Stimulated activated CD4-positive, alpha-beta T cell treated with anti-CD3 and anti-CD28 coated beads, Interleukin-1b, Interleukin-23, amount 100 ng/mL, for 1 hour (primary cell): ENCODE measurements around the gene TEX19.
"Not testable (repeated sequence)": the region's sequence is repeated elsewhere in the genome, so short reads cannot be mapped to it uniquely, and the experiment has no call there.

Source experiments
- DNase-seq, 2 donors: peaks; one replicate each; pipeline ENCODE4 v3.0.0-alpha.2; 2020; ENCODE audit warnings: low read depth in 2 of 2

Gene TEX19

DNA sequence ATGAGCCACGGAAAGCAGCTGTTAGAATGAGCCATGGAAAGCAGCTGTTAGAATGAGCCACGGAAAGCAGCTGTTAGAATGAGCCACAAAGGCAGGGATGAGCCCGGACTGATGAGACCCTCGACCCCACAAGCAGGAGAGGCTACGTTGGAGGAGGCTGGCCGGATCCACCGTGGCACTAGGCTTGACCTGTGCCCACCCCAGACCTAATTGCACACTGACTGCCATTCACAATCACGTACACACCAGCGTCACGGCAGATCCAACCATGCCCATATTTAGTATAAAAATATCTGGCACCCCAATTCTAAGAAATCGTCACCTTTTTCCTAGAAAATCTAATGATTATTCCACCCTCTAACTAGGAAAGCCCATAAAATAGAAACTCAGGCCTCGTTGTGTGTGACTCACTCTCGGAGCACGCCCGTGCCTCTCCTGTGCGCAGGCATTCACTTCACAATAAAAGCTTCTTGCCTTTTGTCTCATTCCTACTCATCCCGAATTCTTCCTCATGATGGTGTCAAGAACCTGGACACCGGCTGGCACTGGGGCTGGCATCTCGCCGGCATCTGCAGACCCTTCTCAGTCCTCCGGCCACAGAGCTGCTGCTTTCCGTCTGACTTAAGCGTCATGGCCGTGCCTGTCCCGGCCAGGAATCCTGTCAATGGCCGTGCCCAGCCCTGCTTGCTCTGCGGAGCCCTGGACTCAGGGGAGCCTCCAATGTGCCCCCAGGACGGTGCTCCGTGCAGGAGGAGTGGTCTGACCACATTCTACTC lies 20.0 kb upstream of the TEX19 start:
- DNase-seq: no peak

- DNase-seq: no peak
Observed at GRCh38 chr17:82339634-82340580, 19.1 kb upstream of the TEX19 start.

DNA sequence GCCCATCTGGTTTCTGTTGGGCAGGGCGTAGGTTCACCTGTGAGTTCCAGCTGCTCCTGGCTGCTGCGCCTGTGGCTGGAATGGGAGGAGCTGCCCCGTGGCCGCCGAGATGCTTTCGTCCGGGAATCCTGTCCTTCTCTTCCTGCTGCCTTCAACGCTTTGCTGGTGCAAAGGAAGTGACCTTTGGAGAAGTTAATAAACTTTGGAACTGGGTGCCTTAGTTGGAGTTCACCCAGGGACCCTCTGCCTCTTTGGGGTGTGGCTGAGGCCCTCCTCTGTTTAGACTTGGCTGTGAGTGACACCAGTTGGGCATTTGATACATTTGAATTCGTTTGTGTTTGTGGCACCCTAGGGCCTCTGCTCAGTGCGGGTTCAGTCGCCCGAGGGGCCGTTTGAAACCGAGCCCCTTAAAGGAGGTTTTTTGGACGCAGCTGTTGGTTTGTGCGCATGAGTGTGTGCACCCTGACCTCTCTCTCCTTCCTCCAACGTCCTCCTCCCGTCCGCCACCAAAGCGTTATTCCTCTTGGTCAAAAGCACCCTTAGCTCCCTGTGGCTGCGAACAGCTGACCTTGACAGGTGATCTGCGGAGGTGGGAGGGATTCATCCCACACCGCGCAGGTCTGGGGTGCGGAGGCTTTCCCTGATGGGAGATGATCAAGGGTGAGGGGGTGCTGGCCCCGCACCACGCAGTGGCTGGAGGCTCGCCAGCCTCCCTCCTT lies 16.5 kb upstream of the TEX19 start:
- DNase-seq: no peak

DNA sequence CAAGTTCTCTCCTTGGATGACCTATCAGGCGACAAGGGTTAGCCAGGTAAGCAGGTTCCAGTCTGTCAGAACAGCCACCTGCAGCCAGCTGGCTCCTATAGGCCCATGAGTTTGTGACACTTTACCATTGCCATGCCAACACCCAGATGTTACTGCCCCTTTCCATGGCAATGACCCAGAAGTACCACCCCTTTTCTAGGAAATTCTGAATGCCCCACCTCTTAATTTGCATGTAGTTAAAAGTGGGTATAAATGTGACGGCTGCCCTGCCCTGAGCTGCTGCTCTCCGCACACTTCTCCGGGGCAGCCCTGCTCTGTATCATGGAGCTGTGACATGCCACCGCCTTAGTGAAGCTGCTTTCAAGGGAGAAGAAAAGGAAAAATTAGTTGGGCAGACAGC lies 15.5 kb upstream of the TEX19 start:
- DNase-seq: no peak

DNA sequence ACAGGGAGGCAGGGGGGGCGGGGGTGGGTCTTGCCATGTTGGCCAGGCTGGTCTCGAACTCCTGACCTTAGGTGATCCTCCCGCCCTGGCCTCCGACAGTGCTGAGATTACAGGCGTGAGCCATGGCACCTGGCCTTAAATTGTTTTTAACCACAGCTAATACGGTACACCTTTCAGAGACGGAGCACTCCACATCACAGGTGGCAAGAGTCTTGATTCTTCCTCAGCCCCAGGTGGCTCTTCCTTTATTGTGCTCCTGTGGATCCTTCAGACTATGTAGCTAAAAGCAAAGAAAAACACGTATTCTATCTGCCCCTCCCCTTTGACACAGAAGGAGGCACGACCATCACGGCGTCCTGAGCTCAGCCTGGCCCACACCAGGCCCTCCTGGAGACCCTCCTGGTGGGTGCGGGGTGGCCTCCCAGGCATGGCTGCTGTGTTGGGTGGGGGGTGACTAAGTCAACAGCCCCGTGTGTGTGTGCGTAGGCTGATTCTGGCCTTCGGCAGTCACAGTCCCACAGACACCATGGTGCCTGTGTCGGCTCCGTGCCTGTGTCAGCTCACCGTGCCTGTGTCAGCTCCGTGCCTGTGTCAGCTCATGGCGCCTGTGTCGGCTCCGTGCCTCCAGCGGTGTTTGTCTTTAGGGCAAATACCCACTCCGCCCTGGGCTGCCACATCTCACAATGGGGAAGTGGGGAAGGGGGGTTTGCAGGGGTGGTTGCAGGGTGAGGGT lies 14.7 kb upstream of the TEX19 start:
- no peak for DNase-seq

DNA sequence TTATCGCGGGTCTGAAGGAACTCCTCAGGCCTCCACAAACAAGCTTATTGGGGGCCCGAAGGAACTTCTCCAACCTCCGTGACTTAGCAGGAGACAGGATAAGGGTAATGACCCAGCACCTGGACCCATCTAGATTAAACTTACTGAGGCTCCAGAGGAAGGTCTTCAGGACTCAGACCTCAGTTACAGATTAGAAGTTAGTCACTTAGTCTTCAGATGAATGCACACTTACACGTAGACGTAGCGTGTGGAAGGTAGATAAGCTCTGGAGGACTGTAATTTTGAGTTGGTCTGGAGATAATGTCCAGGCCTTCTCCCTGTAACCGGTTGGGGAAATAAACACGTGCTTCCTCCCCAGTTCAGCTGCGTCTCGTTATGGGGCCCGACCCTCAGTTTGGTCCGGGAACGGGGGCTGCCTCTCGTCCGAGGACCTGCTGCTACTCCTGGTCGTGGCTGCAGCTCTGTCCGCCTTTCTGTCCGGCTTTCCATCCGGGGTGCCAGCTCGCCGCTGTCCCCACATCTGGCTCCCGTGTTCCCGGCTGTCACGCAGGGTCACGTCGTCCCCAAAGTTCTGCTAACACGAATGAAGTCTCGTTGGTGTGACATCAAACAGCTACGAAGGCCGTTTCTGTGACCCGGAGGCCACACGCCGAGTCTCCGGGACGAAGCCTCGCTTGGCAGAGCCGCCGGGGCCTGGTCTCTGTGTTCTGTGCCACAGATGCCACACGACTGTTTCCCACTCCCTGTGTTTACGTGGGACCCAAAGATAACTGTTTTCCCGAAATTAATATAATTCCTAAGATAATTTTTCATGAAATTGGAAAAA lies 13.7 kb upstream of the TEX19 start:
- no peak for DNase-seq

- no peak for DNase-seq
Observed at GRCh38 chr17:82346342-82347300, 12.4 kb upstream of the TEX19 start.

DNA sequence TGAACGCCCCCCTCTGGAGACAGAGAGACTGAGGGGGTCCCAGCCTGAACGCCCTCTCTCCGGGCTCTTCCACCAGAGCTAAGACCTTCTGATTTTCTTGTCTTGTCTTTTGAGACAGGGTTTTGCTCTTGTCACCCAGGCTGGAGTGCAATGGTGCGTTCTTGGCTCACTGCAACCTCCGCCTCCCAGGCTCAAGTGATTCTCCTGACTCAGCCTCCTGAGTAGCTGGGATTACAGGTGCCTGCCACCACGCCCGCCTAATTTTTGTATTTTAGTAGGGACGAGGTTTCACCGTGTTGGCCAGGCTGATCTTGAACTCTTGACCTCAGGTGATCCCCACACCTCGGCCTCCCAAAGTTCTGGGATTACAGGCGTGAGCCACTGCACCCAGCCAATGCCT lies 11.1 kb upstream of the TEX19 start:
- DNase-seq: not testable (repeated sequence)

GRCh38 chr17:82348434-82348833 lies 10.6 kb upstream of the TEX19 start:
- no peak for DNase-seq

DNA sequence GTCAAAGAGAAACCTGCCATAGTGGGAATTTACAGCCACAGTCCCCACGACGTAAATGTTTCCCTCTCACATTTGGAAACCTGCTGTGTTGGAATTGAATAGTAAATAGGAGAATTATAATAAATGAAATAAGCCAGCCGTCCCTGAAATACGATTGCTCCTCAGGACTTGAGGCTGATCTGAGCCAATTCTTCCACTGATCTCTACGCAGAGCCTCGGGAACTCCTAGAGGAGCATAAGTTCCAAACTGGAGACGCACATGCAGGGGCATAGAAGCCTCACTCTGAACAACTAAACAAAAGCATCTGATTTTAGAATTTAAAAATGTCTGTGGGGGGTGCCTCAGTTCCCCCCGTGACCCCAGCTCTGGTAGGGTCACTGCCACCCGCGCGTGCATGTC lies 10.2 kb upstream of the TEX19 start:
- no peak for DNase-seq

DNA sequence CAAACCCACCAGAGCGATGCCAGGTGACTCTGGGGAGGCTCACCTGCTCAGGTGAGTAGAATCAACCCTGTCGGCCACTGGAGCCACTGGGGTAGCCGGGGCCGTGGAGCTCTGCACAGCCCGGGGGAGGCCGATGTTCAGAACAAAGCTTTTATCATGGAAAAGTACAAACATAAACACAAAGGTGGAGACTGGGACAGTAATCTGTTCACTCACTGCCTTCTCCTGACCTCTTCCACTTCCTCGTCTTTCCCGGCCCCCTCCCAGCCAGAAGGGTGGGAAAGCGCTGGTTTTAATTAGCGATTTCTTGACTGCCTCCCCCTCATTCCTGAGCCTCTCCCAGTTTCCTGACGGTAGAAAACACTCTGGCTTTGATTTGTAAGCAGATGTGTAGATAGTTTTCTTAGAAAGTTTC lies 9.8 kb upstream of the TEX19 start:
- no peak for DNase-seq

GRCh38 chr17:82350182-82351030 lies 8.6 kb upstream of the TEX19 start:
- DNase-seq: peak in 1 of 2 donors; percentile 23

DNA sequence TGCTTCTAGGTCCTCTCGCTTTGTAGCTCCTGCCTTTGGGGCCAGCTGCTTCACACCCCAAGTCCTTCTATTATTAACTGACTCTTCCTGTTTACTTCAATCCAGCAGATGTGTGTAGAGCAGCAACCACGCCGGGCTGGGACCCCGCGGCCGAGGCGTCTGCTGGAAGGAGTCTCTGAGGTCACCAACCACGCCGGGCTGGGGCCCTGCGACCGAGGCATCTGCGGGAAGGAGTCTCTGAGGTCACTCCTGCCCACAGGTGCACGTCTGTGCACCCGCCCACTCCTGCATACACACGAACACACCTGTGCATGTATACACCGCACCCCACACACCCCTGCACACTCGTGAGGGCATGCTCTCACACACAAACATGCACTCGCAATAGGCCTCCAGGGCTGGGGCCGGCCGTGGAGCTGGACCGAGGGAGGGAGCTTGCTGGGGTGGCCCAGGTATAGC lies 7.8 kb upstream of the TEX19 start:
- no peak for DNase-seq

DNA sequence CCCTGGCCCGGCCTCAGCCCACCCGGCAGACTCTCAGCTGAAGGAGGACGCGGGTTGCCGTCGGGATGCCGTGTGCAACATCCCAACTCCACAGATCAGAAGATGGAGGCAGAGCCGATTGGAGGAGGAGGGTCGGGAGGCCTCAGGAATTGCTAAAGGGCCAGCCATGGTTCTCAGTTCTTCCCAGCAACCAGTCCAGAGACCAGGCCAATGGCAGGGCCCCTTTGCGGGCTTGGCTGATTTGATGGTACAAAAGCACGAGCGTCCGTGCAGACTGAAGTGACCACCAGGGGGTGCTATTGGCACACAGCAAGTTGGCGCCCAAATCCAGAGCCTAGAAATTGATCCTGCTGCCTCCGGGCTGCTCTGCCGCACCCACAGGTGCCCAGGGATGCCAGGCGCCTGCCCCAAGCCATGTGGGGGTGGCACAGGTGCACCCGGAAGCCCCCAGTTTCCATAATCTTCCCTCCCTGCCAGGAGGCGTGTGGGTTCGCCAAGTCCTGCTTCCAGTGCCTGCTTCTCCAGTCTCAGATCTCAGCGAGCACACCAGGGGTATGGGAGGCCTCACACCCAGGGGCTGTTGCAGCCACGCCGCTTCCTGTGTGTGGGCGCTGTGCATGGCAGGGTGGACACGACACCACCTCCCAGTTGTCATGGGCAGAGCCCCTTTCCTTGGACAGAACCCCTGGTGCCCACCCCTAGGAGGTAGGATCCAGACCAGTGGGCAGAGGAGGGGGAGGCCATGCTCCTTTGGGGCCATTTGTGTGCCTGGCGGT lies 7.1 kb upstream of the TEX19 start:
- peak; percentile 64 to 67 for DNase-seq

DNA sequence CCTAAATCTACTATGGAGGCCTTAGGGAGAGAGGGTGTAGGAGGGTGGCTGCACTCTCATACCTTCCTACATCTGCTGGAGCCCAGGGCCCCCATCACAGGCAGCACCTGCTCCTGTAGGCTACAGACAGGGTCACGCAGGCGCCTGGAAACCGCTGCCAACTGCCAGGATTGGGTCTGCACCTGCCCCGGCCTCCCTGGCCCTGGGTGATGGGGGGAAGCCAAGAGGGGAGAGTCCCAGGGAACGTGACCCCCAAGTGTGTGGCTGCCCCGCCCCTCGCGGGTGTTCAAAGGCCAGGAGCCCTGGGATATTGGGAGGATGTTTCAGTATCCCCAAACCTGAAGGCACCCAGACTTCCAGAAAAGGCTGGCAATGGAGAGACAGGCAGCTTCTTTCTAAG lies 5.6 kb upstream of the TEX19 start:
- DNase-seq: no peak

- DNase-seq: no peak
Observed at GRCh38 chr17:82354804-82355308, 4.2 kb upstream of the TEX19 start.

DNA sequence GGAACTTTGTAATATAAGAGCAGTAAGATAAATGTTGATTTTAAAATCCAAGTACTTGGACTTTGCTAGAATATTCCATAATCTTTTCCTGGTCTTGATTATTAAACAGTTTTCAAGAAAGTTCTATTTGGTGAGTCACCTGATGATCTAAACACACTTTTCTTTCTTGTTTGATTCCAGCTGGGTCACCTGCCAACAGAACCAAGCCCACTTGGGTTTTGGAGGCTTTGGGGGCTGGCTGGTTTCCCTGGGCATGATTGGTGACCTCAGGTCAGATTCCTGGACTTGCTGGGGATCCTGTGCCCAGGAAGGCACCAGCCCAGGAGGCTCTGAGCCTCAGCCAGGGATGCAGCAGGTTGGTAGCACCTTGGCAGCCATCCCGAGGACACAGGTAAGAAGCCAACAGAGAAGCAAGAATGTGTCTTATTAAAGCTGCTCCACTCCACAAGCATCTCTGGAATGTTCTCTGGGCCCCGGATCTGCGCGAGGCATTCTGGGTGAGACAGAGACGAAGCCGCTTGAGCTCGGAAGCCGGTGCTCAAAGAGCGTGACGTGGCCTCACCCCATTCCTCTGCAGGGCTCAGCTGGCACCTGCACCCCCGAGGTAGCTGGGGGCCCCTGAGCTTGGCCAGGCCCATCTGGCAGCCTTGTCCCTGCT lies 3.1 kb upstream of the TEX19 start:
- DNase-seq: no peak
